ENCODE results near the gene MORC3. TPM values are rescaled to one million over a fixed set of nuclear protein-coding genes. Genes with fewer than 3 reads are reported as not detected.

Gene MORC3
- total and polyA plus RNA-seq, 8 donors: 8.0 to 95.1 (median 19.8) TPM

DNA sequence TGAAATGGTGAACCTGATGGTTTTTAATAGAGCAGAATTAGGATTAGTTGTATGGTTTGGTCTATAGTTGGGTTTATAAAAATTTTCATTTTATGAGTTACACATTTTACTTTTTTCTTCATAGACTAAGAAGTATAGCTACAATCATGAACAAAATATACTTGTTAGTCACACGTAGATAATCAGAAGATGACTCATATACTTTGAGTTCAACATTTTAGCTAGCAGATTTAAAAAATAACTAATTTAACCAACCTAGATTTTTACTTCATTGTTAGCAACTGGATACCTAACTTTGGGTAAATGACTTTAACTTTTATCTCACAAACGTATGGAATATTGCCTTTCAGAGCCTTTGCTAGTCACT lies 27.9 kb downstream of the MORC3 start:
- Histone ChIP-seq H3K36me3 (peaks cover 61 to 100% (median 98%) of the 10 kb centered on the region in 4 donors), H3K27me3 (no peaks in the 10 kb centered on the region), H3K4me3 (no peak overlapping the region), H3K27ac (no peak overlapping the region), H3K9me3 (no peaks in the 10 kb centered on the region), H3K4me1 (peaks cover 0 to 9% (median 2%) of the 10 kb centered on the region in 4 donors)
- intact Hi-C loops (cut with DNase I; ENCODE audit: low total_unique reads): no loop called here
- 80 to 85% (median 83%) methylated on average over 2 of the region's 2 CpGs for whole genome bisulfite sequencing, 5 donors
- no peak for DNase-seq
- TF ChIP-seq, protein P1, sequence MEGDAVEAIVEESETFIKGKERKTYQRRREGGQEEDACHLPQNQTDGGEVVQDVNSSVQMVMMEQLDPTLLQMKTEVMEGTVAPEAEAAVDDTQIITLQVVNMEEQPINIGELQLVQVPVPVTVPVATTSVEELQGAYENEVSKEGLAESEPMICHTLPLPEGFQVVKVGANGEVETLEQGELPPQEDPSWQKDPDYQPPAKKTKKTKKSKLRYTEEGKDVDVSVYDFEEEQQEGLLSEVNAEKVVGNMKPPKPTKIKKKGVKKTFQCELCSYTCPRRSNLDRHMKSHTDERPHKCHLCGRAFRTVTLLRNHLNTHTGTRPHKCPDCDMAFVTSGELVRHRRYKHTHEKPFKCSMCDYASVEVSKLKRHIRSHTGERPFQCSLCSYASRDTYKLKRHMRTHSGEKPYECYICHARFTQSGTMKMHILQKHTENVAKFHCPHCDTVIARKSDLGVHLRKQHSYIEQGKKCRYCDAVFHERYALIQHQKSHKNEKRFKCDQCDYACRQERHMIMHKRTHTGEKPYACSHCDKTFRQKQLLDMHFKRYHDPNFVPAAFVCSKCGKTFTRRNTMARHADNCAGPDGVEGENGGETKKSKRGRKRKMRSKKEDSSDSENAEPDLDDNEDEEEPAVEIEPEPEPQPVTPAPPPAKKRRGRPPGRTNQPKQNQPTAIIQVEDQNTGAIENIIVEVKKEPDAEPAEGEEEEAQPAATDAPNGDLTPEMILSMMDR (IDR thresholded peaks at IDR 0.05): no peak
- no peak for TF ChIP-seq POLR2A (IDR thresholded peaks at IDR 0.05)
- TF ChIP-seq POLR2AphosphoS5 (IDR thresholded peaks at IDR 0.05): no peak
- no peak for TF ChIP-seq EP300 (IDR thresholded peaks at IDR 0.05)

DNA sequence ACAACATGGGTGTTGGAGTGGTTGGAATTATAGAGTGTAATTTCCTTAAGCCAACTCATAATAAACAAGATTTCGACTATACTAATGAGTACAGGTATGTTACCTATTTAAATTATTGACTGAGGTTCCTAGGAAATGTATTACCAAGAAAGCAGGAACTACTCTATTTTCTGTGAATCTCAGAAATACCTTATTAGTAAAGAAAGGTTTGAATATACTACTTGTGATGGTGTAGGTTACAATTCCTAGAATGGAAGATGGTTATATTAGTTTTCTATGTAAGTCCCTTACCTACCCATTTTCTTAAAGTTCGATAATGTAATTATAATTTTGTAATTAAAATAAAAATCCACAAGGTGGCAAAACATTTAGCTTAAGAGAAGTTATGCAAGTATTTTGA lies 29.3 kb downstream of the MORC3 start:
- Histone ChIP-seq H3K4me1 (peaks cover 0 to 9% (median 2%) of the 10 kb centered on the region in 4 donors), H3K9me3 (no peaks in the 10 kb centered on the region), H3K27me3 (no peaks in the 10 kb centered on the region), H3K36me3 (peaks cover 60 to 98% (median 93%) of the 10 kb centered on the region in 4 donors), H3K4me3 (no peak overlapping the region), H3K27ac (no peak overlapping the region)
- intact Hi-C loops (cut with DNase I; ENCODE audit: low total_unique reads): no loop called here
- TF ChIP-seq, protein P1 (IDR thresholded peaks at IDR 0.05): no peak
- TF ChIP-seq POLR2AphosphoS5 (IDR thresholded peaks at IDR 0.05): no peak
- TF ChIP-seq POLR2A (IDR thresholded peaks at IDR 0.05): no peak
- no peak for TF ChIP-seq EP300 (IDR thresholded peaks at IDR 0.05)
- 98 to 99% (median 99%) methylated on average over 2 of the region's 2 CpGs for WGBS, 5 donors
- DNase-seq: no peak

DNA sequence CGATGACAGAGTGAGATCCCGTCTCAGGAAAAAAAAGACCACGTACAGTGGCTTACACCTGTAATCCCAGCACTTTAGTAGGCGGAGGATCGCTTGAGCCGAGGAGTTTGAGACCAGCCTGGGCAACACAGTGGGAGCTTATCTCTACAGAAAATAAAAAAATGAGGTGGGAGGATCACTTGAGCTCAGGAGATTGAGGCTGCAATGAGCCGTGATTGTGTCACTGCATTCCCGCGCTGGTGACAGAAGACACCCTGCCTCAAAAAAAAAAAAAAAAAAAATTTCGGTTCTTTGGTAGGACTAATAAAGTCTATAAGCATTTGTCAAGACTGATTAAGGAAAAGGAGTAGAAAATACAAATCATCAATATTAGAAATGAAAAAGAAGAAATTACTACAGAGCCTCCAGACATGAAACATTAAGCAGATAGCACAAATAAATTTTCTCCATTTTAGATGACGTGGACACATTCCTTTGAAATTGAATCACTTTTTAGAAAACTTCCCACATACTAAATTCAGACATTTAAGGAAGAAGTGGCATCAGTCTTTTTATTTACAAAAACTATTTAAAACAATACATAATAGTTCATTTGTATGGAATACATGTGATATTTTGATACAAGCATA lies 30.4 kb downstream of the MORC3 start:
- Histone ChIP-seq H3K36me3 (peaks cover 57 to 98% (median 93%) of the 10 kb centered on the region in 4 donors), H3K9me3 (no peaks in the 10 kb centered on the region), H3K27ac (no peak overlapping the region), H3K27me3 (no peaks in the 10 kb centered on the region), H3K4me1 (peaks cover 0 to 9% (median 2%) of the 10 kb centered on the region in 4 donors), H3K4me3 (no peak overlapping the region)
- DNase-seq: no peak
- WGBS, 5 donors: 90 to 96% (median 91%) methylated on average over 11 of the region's 11 CpGs
- intact Hi-C loops (cut with DNase I; ENCODE audit: low total_unique reads): no loop called here
- TF ChIP-seq, protein P1 (IDR thresholded peaks at IDR 0.05): no peak
- TF ChIP-seq POLR2AphosphoS5 (IDR thresholded peaks at IDR 0.05) (no peak), EP300 (IDR thresholded peaks at IDR 0.05) (no peak), POLR2A (IDR thresholded peaks at IDR 0.05) (no peak)

DNA sequence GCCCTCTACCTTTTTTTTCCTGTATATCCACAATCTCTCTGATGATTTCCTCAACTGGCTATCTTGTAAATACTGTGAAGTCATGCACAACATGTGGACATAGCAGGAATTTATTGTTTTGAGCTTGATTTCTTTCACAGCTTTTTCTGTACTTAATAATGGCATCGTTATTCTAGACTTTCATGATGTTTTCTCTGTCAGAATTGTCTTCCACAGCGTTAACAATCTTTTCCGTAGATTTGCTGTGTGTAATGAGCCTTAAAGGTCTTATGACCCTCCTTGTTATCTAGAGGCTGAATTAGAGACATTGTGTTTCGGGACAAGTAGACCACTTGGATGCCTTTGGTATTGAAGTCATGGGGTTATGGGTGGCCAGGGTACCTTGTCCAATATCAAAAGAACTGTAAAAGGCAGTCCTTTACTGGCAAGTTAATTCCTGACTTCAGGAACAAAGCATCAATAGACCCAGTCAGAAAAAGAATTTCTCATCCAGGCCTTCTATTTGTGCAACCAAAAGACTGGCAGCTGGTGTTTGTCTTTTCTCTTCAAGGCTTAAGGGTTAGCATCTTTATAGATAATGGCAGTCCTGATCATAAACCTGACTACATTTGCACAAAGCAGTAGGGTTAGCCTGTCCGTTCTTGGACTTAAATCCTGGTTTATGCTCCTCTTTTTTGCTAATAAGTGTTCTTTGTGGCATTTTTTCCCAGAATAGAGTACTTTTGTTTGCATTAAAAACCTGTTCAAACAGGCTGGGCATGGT lies 35.1 kb downstream of the MORC3 start:
- 86 to 93% (median 88%) methylated on average over 5 of the region's 5 CpGs for WGBS, 5 donors
- H3K36me3 ChIP-seq: peaks cover 37 to 98% (median 94%) of the 10 kb centered on the region in 4 donors

More for the DNA sequence above, 35.1 kb downstream of the MORC3 start:
- no peak overlapping the region for H3K4me3 ChIP-seq
- H3K4me1 ChIP-seq: no peaks in the 10 kb centered on the region
- DNase-seq: no peak
- no peak overlapping the region for H3K27ac ChIP-seq
- intact Hi-C loops (cut with DNase I; ENCODE audit: low total_unique reads): no loop called here
- TF ChIP-seq EP300 (IDR thresholded peaks at IDR 0.05): no peak
- TF ChIP-seq POLR2A (IDR thresholded peaks at IDR 0.05): no peak
- no peak for TF ChIP-seq POLR2AphosphoS5 (IDR thresholded peaks at IDR 0.05)
- TF ChIP-seq, protein P1 (IDR thresholded peaks at IDR 0.05): no peak
- H3K27me3 ChIP-seq: no peaks in the 10 kb centered on the region
- H3K9me3 ChIP-seq: no peaks in the 10 kb centered on the region
